ENCODE measurements around the gene DEK. TPM values are rescaled to one million over a fixed set of nuclear protein-coding genes. Genes with fewer than 3 reads are reported as not detected.
"Not testable (repeated sequence)": the region's sequence is repeated elsewhere in the genome, so short reads cannot be mapped to it uniquely, and the experiment has no call there.

Gene DEK
- total RNA-seq, 1 donor = 117 TPM

- TF ChIP-seq CTCF (IDR thresholded peaks at IDR 0.05; ENCODE audit: insufficient read depth, low read depth, low read length) = no peak
- H3K4me3 ChIP-seq (ENCODE audit: low read depth, low read length) = no peak overlapping the region
- no peak for DNase-seq (ENCODE audit: low read depth)
Measured at GRCh38 chr6:18213439-18213838, 50.9 kb downstream of the DEK start.

- no peak overlapping the region for H3K4me3 ChIP-seq (ENCODE audit: low read depth, low read length)
- TF ChIP-seq CTCF (IDR thresholded peaks at IDR 0.05; ENCODE audit: insufficient read depth, low read depth, low read length) = no peak
Measured at GRCh38 chr6:18212231-18212630, 52.1 kb downstream of the DEK start.

GRCh38 chr6:18211338-18211737, 53.0 kb downstream of the DEK start:
- no peak overlapping the region for H3K4me3 ChIP-seq (ENCODE audit: low read depth, low read length)
- DNase-seq (ENCODE audit: low read depth) = no peak
- no peak for TF ChIP-seq CTCF (IDR thresholded peaks at IDR 0.05; ENCODE audit: insufficient read depth, low read depth, low read length)

More at GRCh38 chr6:18212231-18212630, 52.1 kb downstream of the DEK start:
- no peak for DNase-seq (ENCODE audit: low read depth)

GRCh38 chr6:18210707-18211106, 53.6 kb downstream of the DEK start:
- DNase-seq (ENCODE audit: low read depth) = no peak
- no peak overlapping the region for H3K4me3 ChIP-seq (ENCODE audit: low read depth, low read length)
- TF ChIP-seq CTCF (IDR thresholded peaks at IDR 0.05; ENCODE audit: insufficient read depth, low read depth, low read length) = no peak

GRCh38 chr6:18209539-18210197, 54.7 kb downstream of the DEK start:
- TF ChIP-seq CTCF (IDR thresholded peaks at IDR 0.05; ENCODE audit: insufficient read depth, low read depth, low read length) = no peak

GRCh38 chr6:18208778-18209177, 55.6 kb downstream of the DEK start:
- H3K4me3 ChIP-seq (ENCODE audit: low read depth, low read length); DNase-seq (ENCODE audit: low read depth): not testable (repeated sequence)

More at GRCh38 chr6:18209539-18210197, 54.7 kb downstream of the DEK start:
- H3K4me3 ChIP-seq (ENCODE audit: low read depth, low read length) = no peak overlapping the region
- DNase-seq (ENCODE audit: low read depth) = peak; percentile 7

GRCh38 chr6:18207949-18208348, 56.4 kb downstream of the DEK start:
- TF ChIP-seq CTCF (IDR thresholded peaks at IDR 0.05; ENCODE audit: insufficient read depth, low read depth, low read length) = no peak
- DNase-seq (ENCODE audit: low read depth) = no peak

More at GRCh38 chr6:18207949-18208348, 56.4 kb downstream of the DEK start:
- no peak overlapping the region for H3K4me3 ChIP-seq (ENCODE audit: low read depth, low read length)
